HG03135 (cell line): Measurements from ENCODE around the gene RHOT1.
"Not testable (repeated sequence)": the region's sequence is repeated elsewhere in the genome, so short reads cannot be mapped to it uniquely, and the experiment has no call there.

ENCODE experiments used
- ATAC-seq: cut with Tn5 transposase; IDR thresholded peaks from one replicate; pipeline ENCODE4 v1.9.1; 2021; ENCODE audit warnings: mild to moderate bottlenecking, moderate library complexity; ENCODE audit not compliant: unreplicated experiment

Gene RHOT1

DNA sequence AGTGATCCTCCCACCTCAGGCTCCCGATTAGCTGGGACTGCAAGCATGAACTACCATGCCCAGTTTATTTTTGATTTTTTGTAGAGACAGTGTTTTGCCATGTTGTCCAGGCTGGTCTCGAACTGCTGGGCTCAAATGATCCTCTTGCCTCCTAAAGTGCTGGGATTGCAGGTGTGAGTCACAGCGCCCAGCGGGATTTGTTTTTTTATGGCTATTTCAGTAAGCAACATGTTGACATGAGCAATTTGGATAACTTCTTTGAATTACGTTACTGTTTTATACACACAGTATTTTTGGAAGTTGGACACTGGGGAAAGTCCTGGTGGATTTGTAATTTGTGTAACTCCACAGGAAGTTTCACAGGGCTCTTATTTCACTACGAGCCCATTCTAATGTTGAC is 18.5 kb upstream of the RHOT1 start:
- no peak for ATAC-seq

DNA sequence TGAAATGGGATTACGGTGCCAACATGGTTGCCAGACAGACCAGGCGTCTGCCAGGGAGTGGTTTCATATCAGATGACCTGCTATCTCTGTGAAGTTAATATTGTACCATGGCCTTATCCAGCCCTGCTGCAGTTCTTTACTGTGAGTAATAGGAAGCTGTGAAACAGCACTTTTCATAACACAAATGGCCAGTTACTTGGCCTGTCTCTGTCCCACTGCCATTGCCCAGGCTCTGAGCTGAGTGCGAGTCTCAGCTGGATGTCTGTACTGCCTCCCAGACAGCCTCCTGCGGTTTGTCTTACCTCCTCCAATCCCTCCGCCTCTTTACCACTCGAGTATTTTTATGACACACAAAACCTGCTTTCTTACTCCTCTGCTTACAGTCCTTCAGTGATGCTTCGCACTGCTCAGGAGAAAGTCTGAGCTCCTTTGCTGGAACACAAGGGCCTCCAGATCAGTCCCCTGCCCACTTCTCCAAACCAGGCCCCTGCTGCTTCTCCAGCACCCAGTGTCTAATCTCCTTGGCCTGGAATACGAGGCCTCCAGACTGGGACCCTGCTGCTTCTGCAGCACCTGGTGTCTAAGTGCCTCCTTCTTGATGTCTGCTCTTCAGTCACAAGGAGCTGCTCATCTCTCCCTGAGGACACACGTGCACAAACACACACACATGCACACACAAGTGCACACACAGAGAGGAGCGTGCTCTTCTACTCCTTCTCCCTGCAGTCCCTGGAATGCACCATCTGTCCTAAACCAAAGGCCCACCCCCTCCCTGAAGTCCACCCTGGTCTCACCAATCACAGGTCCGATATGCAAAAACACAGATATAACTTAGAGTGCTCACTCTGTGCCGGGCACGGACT is 17.1 kb upstream of the RHOT1 start:
- no peak for ATAC-seq

DNA sequence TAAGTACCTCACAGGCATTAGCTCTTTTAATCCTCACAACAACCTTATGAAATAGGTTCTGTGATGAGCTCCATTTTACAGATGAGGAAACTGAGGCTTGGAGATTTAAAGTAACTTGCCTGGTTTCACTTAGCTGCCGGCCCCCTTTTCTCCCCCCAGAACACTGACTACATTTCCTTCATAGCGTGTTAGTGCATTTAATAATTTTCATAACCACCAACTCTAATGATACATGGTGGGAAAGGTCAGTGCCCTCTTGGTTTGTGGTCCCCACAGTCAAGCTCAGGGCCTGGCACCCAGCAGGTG is 16.5 kb upstream of the RHOT1 start:
- ATAC-seq: no peak

DNA sequence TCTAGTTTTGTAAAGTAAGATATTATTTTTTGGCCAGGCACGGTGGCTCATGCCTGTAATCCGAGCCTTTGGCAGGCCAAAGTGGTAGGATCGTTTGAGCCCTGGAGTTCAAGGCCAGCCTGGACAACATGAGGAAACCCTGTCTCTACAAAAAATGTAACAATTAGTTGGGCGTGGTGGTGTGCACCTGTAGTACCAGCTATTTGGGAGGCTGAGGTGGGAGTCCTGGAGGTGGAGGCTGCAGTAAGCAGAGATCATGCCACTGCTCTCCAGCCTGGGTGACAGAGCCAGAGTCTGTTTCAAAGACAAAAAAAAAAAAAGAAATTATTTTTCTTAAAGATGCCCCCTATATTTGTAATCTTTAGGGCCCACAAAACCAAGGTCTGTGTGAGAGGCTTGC is 16.0 kb upstream of the RHOT1 start:
- no peak for ATAC-seq

DNA sequence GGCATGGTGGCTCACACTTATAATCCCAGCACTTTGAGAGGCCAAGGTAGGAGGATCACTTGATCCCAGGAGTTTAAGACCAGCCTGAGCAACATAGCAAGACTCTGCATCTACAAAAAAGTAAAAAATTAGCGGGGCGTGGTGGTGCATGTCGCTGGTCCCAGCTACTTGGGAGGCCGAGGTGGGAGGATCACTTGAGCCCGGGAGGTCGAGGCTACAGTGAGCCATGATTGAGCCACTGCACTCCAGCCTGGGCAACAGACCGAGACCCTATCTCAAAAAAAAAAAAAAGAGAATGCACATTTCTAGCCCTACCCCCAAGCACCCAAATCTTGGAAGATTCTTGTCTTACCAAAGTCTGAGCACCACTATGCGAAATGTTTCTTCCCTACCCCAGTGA is 15.6 kb upstream of the RHOT1 start:
- ATAC-seq: no peak

DNA sequence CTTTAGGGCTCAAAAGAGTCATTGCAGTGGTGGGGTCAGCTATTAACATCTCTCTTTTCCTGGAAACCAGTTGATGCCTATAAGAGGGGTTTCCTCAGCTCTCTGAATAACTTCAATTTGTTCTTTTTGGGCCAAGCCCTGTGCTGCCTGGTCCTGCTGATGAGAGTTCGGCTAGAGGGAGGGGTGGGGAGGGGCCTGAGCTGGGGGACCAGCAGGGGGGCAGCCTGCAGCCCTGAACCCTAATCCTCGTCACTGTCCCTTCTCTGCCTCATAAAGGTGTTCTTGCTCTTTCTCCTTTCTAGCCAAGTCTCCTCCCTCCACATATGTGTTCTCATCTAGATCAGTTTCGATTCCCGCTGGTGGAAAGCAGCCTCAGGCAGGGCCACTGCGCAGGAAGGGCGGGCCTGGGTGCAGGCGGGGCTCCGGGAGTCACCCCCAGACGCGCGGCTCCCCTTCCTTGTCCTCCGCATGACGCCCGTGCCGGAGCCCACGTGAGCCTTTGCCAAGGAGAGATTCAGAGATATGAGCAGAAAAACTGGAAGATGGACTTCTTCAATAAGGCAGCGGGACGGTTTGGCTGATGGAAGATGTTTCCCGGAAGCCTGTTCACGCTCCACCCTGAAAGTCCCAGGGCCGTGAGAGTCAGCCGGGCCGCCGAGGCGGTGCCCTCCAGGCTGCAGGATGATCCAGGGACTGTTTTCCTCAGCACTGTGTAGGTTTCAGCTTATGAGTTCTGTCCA is 15.0 kb upstream of the RHOT1 start:
- peak; percentile 79 for ATAC-seq

DNA sequence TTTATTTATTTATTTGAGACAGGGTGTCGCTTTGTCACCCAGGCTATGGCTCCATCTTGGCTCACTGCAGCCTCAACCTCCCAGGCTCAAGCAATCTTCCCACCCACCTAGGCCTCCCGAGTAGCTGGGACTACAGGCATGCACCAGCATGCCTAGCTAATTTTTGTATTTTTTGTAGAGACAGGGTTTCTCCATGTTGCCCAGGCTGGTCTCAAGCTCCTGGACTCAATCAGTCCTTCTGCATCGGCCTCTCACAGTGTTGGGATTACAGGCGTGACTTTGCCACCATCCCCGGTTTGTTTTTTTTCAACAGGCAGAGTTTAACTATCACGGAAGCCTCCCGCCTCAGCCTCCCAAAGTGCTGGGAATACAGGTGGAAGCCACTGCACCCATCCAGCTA is 13.8 kb upstream of the RHOT1 start:
- ATAC-seq: not testable (repeated sequence)

DNA sequence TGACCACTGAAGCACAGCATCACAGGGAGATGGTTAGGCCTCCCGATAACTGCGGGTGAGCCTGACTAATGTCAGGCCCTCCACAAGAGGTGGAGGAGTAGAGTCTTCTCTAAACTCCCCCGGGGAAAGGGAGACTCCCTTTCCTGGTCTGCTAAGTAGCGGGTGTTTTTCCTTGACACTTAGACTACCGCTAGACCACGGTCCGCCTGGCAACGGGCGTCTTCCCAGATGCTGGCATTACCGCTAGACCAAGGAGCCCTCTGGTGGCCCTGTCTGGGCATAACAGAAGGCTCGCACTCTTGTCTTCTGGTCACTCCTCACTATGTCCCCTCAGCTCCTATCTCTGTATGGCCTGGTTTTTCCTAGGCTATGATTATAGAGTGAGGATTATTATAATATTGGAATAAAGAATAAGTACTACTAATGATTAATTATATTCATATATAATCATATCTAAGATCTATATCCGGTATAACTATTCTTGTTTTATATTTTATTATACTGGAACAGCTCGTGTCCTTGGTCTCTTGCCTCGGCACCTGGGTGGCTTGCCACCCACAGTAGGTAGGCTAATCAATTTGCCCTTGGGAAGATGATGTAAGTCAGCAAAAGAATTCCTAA is 6.7 kb upstream of the RHOT1 start:
- not testable (repeated sequence) for ATAC-seq

DNA sequence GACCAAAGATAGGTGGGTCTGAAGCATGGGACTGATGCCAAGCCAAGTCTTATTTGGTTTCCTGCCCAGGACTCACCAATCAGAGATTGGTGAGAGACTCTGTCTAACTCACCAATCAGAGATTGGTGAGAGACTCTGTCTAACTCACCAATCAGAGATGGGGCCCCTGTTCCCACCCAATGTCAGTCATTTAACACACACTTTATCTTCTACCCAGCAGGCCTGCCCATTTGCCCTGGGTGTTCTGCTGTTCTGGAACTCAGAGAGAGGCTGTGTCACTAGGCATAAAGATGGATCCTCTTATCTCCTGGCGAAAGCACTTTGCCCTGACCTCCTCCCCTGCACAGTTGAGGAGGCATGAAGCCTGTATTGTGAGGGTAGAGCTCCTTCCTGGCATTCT is 5.4 kb upstream of the RHOT1 start:
- no peak for ATAC-seq

DNA sequence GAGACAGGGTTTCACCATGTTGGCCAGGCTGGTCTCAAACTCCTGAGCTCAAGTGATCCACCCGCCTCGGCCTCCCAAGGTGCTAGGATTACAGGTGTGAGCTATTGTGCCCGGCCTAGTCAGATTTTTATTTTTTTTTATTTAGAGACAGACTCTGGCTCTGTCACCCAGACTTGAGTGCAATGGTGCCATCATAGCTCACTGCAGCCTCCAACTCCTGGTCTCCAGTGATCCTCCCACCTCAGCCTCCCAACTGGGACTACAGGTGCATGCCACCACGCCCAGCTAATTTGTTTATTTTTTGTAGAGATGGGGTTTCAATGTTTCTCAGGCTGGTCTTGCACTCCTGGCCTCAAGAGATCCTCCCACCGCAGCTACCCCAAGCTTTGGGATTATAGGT is 2.8 kb upstream of the RHOT1 start:
- not testable (repeated sequence) for ATAC-seq

DNA sequence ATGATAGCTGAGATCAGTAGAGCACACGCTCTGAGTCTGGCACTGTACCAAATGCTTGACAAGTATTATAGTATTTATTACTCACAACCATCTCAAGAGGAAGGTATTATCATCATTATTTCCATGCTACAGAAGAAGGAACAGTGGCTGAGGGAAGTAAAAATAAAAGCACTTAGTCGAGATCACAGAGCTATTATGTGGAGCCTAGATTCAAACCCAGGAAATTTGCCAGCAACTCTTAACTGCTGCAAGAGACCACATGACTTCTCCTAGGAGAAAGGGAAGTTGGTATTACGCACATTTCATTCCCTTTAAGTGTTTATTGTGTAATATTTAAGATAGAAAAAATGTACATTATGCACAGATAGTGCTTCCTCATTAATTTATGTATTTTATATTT is 1.0 kb upstream of the RHOT1 start:
- ATAC-seq: no peak

DNA sequence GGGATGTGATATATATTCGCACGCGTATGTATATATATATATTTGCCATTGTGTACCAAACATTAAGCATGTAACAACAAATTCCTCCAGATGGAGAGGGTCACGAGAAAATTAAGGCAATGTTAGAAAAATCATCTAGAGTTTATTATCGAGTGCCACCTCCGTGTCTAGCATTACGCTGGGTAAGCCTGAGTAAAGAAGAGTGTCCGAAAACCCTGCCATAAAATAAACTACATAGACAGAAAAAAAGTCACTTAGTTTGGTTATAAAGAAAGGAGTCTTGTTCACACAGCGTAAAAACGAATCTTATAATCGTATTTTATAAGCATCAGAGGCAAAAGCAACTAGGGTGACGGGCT is 644 bp upstream of the RHOT1 start:
- ATAC-seq: no peak

DNA sequence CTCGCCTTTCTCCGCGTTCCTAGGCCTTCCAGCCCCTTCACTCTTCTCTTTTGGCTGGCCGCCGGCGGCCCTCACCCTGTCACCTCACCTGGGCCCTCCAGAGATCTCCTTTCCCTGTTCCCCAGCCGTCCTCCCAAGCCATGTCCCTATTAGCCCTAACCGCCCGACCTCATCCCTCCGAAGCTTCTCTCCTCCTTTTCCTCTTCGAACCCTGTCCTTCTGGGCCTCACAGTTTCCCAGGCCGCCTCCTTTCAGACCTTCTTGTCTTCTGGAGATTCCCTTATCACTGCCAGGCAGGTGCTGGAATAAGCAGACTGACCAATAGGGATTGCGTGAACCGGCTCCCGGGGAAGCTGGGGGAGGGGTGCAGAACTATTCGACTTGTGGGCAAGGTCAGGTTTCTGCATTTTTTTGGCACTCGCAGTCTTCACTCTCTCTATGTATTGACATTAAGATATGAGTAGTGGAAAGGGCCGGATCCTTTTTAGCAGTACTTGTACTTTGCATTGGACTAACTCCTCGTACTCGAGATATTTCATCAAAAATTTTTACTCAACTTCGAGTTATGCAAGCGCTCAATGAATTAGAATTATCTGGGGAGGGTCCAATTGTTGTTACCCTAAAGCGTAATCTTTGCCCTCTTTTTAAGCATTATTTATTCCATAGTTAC is 690 bp downstream of the RHOT1 start:
- ATAC-seq: no peak

DNA sequence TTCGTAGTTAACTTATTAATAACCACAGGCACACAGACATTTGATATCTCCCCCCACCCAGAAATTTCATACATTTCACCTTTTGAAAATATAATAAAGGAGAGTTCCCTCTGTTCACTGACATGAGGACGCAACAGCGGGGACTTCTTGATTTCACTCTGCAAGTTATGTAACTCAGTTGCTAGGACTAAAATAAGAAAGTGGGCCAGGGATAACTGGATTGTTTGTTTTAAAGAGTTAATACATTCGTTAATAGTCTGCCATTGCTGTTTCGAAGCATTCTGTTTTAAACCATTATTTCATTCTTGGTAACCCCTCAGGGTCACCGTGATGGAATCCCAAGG is 1.2 kb downstream of the RHOT1 start:
- ATAC-seq: no peak

DNA sequence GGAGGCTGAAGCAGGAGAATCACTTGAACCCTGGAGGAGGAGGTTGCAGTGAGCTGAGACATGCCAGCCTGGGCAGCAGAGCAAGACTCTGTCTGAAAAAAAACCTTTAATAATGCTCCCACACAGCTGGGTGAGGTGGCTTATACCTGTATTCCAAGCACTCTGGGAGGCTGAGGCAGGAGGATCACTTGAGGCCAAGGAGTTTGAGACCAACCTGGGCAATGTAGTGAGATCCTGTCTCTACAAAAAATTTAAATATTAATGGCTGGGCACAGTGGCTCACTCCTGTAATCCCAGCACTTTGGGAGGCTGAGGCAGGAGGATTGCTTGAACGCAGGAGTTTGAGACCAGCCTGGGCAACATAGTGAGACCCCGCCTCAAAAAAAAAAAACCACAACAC is 2.1 kb downstream of the RHOT1 start:
- not testable (repeated sequence) for ATAC-seq

DNA sequence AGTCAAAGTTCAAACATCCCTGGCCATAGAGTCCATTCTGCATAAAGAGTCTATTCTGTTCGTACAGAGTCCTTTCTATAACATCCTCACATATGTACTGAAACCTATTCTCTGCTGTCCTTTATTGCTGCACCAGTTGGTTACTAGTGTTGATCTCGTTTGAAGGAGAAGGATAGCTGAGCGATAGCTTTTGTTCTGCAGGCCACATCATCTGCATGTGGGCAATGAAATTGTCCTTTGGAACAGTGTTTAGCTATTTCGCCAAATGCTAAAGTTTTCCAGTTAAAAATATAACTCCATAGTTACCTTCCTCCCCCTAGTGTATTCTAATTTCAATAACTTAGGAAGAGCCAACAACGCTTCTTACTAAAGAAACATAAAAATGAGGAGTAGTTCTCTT is 6.0 kb downstream of the RHOT1 start:
- no peak for ATAC-seq

DNA sequence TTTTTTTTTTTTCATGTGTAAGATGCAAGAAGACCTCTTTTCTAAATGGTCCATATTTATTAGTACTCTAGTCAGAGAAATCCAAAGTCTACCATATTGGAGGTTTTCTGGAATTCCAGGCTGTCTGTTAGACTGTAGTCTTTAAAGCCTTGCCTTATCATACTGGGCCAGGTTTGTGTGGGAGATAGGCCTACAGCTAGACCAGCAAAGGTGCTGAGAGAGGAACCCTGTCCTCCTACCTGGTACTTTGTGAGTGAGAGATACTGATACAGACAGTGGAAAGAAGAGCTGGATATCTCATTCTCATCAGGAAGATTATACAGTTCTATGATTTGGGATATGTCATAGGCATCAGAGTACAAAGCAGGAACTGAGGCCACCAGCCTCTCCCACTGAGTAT is 8.1 kb downstream of the RHOT1 start:
- ATAC-seq: no peak

DNA sequence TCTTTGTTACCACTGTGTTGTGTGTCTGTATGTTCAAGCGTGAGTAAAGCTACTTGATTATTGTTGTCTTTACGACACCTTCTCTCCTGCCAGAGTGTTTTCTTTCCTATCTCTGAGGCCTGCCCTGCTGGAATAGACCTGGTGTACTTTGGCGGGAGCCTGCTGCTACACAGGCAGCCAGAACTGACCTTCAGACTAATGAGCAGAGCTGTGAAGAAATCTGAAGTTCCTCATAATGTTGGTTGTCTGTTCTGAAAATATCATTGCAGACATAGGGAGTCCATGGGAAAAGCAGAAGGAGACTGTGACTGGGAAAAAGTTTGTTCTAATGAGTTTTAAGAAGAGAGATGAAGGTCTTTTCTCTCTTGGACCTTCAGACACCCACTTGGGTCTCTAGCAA is 9.8 kb downstream of the RHOT1 start:
- ATAC-seq: no peak

DNA sequence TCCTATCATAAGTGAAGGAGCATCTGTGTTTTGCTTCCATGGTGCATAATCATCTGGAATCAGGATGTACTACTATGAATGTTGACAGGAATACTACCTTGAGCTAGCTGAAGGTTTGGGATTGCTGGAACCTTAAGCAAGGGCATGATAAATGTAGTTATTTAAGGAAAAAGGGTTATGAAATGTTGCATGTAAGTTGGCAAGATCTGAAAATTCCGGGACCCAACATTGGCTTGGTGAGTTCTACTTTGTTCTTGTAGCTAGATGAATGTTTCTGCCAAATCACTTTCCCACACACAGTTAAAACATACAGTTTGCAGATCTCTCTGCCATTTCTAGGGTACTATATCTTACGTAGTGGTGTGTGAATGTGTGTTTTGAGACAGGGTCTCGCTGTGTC is 13.6 kb downstream of the RHOT1 start:
- no peak for ATAC-seq

DNA sequence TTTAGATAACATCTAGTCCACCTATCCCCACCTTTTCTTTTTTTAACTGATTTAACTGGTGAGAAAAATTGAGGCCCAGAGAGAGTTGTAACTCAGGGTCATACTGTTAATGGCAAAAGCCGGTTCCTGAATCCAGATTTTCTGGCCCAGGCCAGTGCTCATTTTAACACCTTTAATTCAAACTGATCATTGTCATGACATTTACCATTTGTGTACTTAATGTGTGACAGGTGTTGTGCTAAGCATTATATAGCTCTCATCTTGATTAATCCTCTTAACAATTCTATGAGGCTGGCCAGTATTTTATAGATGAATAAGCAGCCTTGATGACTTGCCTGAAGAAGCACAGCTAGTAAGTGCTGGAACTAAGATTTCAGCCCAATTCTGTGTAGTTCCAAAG is 14.4 kb downstream of the RHOT1 start:
- ATAC-seq: no peak

DNA sequence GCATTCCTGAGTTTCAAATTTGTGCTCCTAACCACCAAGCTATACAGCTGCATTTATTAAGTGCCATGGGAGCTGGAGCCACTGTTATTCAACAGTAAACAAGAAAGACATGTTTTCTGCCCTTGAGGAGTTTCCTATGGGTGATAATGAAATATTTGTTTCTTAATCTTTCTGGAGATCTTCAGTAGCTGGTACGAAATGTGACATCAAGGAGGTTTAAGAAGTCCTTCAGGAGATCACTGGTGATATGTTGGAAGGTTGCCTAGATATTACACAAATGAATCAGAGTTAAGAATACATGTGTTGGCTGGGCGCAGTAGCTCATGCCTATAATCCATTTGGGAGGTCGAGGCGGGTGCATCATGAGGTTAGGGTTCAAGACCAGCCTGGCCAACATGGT is 14.9 kb downstream of the RHOT1 start:
- no peak for ATAC-seq
